ENCODE data around the gene KSR2.

The KSR2 gene

GRCh38 chr12:117596968-117597367 is 371.8 kb downstream of the KSR2 start:
- DNase-seq: no peak

GRCh38 chr12:117595751-117596150 is 373.0 kb downstream of the KSR2 start:
- DNase-seq: no peak

GRCh38 chr12:117594481-117594880 is 374.3 kb downstream of the KSR2 start:
- DNase-seq: no peak

GRCh38 chr12:117593815-117594400 is 374.9 kb downstream of the KSR2 start:
- no peak for DNase-seq

- no peak for DNase-seq
Observed at GRCh38 chr12:117592588-117593305, 376.0 kb downstream of the KSR2 start.

GRCh38 chr12:117590999-117591398 is 377.8 kb downstream of the KSR2 start:
- no peak for DNase-seq

- no peak for DNase-seq
Observed at GRCh38 chr12:117590386-117590785, 378.4 kb downstream of the KSR2 start.

- DNase-seq: no peak
Observed at GRCh38 chr12:117589021-117589420, 379.8 kb downstream of the KSR2 start.

- DNase-seq: peak in 1 of 2 donors; percentile 10
Observed at GRCh38 chr12:117587631-117588287, 381.0 kb downstream of the KSR2 start.

- no peak for DNase-seq
Observed at GRCh38 chr12:117583677-117584225, 385.0 kb downstream of the KSR2 start.

GRCh38 chr12:117583092-117583491 is 385.7 kb downstream of the KSR2 start:
- no peak for DNase-seq

- no peak for DNase-seq
Observed at GRCh38 chr12:117582135-117582784, 386.5 kb downstream of the KSR2 start.

- DNase-seq: no peak
Observed at GRCh38 chr12:117580718-117581062, 388.1 kb downstream of the KSR2 start.

GRCh38 chr12:117580015-117580717 is 388.6 kb downstream of the KSR2 start:
- no peak for DNase-seq

- DNase-seq: no peak
Observed at GRCh38 chr12:117577122-117577657, 391.6 kb downstream of the KSR2 start.

GRCh38 chr12:117576053-117576452 is 392.7 kb downstream of the KSR2 start:
- no peak for DNase-seq

- no peak for DNase-seq
Observed at GRCh38 chr12:117574655-117575054, 394.1 kb downstream of the KSR2 start.

- DNase-seq: no peak
Observed at GRCh38 chr12:117572755-117573154, 396.0 kb downstream of the KSR2 start.

- no peak for DNase-seq
Observed at GRCh38 chr12:117571321-117571720, 397.5 kb downstream of the KSR2 start.

GRCh38 chr12:117570608-117571007 is 398.2 kb downstream of the KSR2 start:
- no peak for DNase-seq

- no peak for DNase-seq
Observed at GRCh38 chr12:117567644-117568216, 401.1 kb downstream of the KSR2 start.

GRCh38 chr12:117564881-117565280 is 403.9 kb downstream of the KSR2 start:
- no peak for DNase-seq
